ENCODE data around the gene KRIT1. TPM values are rescaled to one million over a fixed set of nuclear protein-coding genes. Genes with fewer than 3 reads are reported as not detected.

KRIT1 gene
- total RNA-seq, 1 donor from 2014 or later, result 94.5 TPM

- Histone ChIP-seq H3K4me1 (no peaks in the 10 kb centered on the region), H3K27me3 (no peaks in the 10 kb centered on the region), H3K4me3 (no peak overlapping the region), H3K9me3 (no peaks in the 10 kb centered on the region), H3K36me3 (no peaks in the 10 kb centered on the region), H3K27ac (no peak overlapping the region)
- intact Hi-C loops (cut with DNase I), result no loop called here
- TF ChIP-seq CTCF (IDR thresholded peaks at IDR 0.05) (no peak), POLR2AphosphoS5 (IDR thresholded peaks at IDR 0.05; ENCODE audit: insufficient read depth in 1 of 2, low read depth in 1 of 2) (no peak), POLR2A (IDR thresholded peaks at IDR 0.05) (no peak)
- DNase-seq (ENCODE audit: extremely low spot score in 2 of 2), result no peak
Measured at GRCh38 chr7:92289321-92289720, 43.6 kb upstream of the KRIT1 start.

- H3K4me1 ChIP-seq, result peaks cover 15% of the 10 kb centered on the region
- H3K9me3 ChIP-seq, result no peaks in the 10 kb centered on the region
- no peak for TF ChIP-seq POLR2A (IDR thresholded peaks at IDR 0.05)
- TF ChIP-seq POLR2AphosphoS5 (IDR thresholded peaks at IDR 0.05; ENCODE audit: insufficient read depth in 1 of 2, low read depth in 1 of 2), result no peak
- H3K36me3 ChIP-seq, result no peaks in the 10 kb centered on the region
- no peak for DNase-seq (ENCODE audit: extremely low spot score in 2 of 2)
- intact Hi-C loops (cut with DNase I), result no loop called here
- no peak overlapping the region for H3K4me3 ChIP-seq
- H3K27me3 ChIP-seq, result no peaks in the 10 kb centered on the region
- H3K27ac ChIP-seq, result no peak overlapping the region
Measured at GRCh38 chr7:92282930-92283329, 37.2 kb upstream of the KRIT1 start.

GRCh38 chr7:92282221-92282814 is 36.6 kb upstream of the KRIT1 start:
- TF ChIP-seq CTCF (IDR thresholded peaks at IDR 0.05) (no peak), POLR2AphosphoS5 (IDR thresholded peaks at IDR 0.05; ENCODE audit: insufficient read depth in 1 of 2, low read depth in 1 of 2) (no peak), POLR2A (IDR thresholded peaks at IDR 0.05) (no peak)
- intact Hi-C loops (cut with DNase I), result no loop called here

DNA sequence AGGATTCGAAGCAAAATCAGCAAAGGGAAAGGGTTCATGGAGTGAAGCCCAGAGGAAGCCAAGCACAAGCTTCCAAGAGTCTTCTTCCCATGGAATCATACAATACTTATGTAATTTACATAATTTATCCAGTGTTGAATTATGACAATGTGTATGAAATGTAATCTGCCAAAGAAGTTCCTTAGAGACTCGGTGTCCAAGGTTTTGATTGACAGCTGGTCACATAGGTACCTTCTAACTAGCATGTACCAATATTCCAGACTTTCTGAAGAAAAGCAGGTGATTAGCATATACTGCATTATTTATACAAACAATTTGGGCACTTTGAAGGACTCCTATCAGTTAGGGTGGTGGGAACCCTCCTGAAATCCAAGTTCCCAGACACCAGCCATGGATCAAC is 35.3 kb upstream of the KRIT1 start:
- Histone ChIP-seq H3K27ac (no peak overlapping the region), H3K4me3 (no peak overlapping the region), H3K4me1 (peaks cover 19% of the 10 kb centered on the region), H3K27me3 (no peaks in the 10 kb centered on the region), H3K36me3 (no peaks in the 10 kb centered on the region), H3K9me3 (no peaks in the 10 kb centered on the region)
- TF ChIP-seq POLR2AphosphoS5 (IDR thresholded peaks at IDR 0.05; ENCODE audit: insufficient read depth in 1 of 2, low read depth in 1 of 2) (no peak), CTCF (IDR thresholded peaks at IDR 0.05) (no peak), POLR2A (IDR thresholded peaks at IDR 0.05) (no peak)
- intact Hi-C loops (cut with DNase I), result no loop called here
- no peak for DNase-seq (ENCODE audit: extremely low spot score in 2 of 2)

More at GRCh38 chr7:92282221-92282814, 36.6 kb upstream of the KRIT1 start:
- H3K9me3 ChIP-seq, result no peaks in the 10 kb centered on the region
- H3K4me1 ChIP-seq, result peaks cover 19% of the 10 kb centered on the region
- DNase-seq (ENCODE audit: extremely low spot score in 2 of 2), result no peak
- H3K27me3 ChIP-seq, result no peaks in the 10 kb centered on the region
- H3K27ac ChIP-seq, result no peak overlapping the region
- H3K4me3 ChIP-seq, result no peak overlapping the region
- H3K36me3 ChIP-seq, result no peaks in the 10 kb centered on the region

- Histone ChIP-seq H3K27me3 (no peaks in the 10 kb centered on the region), H3K4me1 (peaks cover 19% of the 10 kb centered on the region), H3K4me3 (no peak overlapping the region), H3K9me3 (no peaks in the 10 kb centered on the region), H3K36me3 (no peaks in the 10 kb centered on the region), H3K27ac (no peak overlapping the region)
- intact Hi-C loops (cut with DNase I), result no loop called here
- DNase-seq (ENCODE audit: extremely low spot score in 2 of 2), result no peak
- TF ChIP-seq CTCF (IDR thresholded peaks at IDR 0.05), result no peak
- TF ChIP-seq POLR2A (IDR thresholded peaks at IDR 0.05), result no peak
- TF ChIP-seq POLR2AphosphoS5 (IDR thresholded peaks at IDR 0.05; ENCODE audit: insufficient read depth in 1 of 2, low read depth in 1 of 2), result no peak
Measured at GRCh38 chr7:92279396-92280031, 33.8 kb upstream of the KRIT1 start.
